Stimulated activated naive CD4-positive, alpha-beta T cell (primary cell): ENCODE data around the gene CELF6.

Experiments
- DNase-seq, 6 experiments: peaks; one replicate each; lab custom pipeline; 2025; lab: John Stamatoyannopoulos, UW

The CELF6 gene

GRCh38 chr15:72271895-72272212 lies 48.1 kb downstream of the CELF6 start:
- DNase-seq: peak in 1 of 6 experiments; percentile 25

- no peak for DNase-seq
These were observed 48.7 kb downstream of the CELF6 start for GRCh38 chr15:72271221-72271620.

- DNase-seq: no peak
These were observed 50.2 kb downstream of the CELF6 start for GRCh38 chr15:72269739-72270138.

GRCh38 chr15:72265031-72265430 lies 54.9 kb downstream of the CELF6 start:
- no peak for DNase-seq

GRCh38 chr15:72252663-72253299 lies 67.2 kb downstream of the CELF6 start:
- no peak for DNase-seq

- no peak for DNase-seq
These were observed 70.7 kb downstream of the CELF6 start for GRCh38 chr15:72249142-72249810.

- no peak for DNase-seq
These were observed 71.4 kb downstream of the CELF6 start for GRCh38 chr15:72248514-72248913.

GRCh38 chr15:72242775-72243370 lies 77.1 kb downstream of the CELF6 start:
- no peak for DNase-seq

- DNase-seq: no peak
These were observed 80.3 kb downstream of the CELF6 start for GRCh38 chr15:72239652-72240051.

GRCh38 chr15:72238586-72238985 lies 81.4 kb downstream of the CELF6 start:
- DNase-seq: no peak

GRCh38 chr15:72237853-72238224 lies 82.1 kb downstream of the CELF6 start:
- no peak for DNase-seq

GRCh38 chr15:72237029-72237852 lies 82.7 kb downstream of the CELF6 start:
- DNase-seq: no peak

- no peak for DNase-seq
These were observed 83.5 kb downstream of the CELF6 start for GRCh38 chr15:72236381-72237003.

GRCh38 chr15:72235298-72235697 lies 84.7 kb downstream of the CELF6 start:
- DNase-seq: no peak
